Measurements from ENCODE around the gene COPE. TPM values are rescaled to one million over a fixed set of nuclear protein-coding genes. Genes with fewer than 3 reads are reported as not detected.

Gene COPE
- 207 and 213 TPM in 2 replicates for total RNA-seq (2022)
- Bru-seq, nascent RNA, result percentile 57 among the genes with signal in this experiment
- percentile 64 among the genes with signal in this experiment for BruChase-seq, experiment 1, labeled RNA remaining after a 2-hour chase
- percentile 70 among the genes with signal in this experiment for BruChase-seq, experiment 2, labeled RNA remaining after a 6-hour chase
- long read RNA-seq, transcript COPE-202 (9 exons, 948 nt), result minor isoform, 25 of 693 reads
- long read RNA-seq, transcript COPE-203 (9 exons, 907 nt), result minor isoform, 8 of 693 reads
- long read RNA-seq, transcript COPE-201 (10 exons, 1,141 nt), result major isoform, 598 of 693 reads
- long read RNA-seq, partial matches to known transcripts, result 7 of 693 reads
- long read RNA-seq, other reads (novel, unspliced or antisense), result 53 of 693 reads

DNA sequence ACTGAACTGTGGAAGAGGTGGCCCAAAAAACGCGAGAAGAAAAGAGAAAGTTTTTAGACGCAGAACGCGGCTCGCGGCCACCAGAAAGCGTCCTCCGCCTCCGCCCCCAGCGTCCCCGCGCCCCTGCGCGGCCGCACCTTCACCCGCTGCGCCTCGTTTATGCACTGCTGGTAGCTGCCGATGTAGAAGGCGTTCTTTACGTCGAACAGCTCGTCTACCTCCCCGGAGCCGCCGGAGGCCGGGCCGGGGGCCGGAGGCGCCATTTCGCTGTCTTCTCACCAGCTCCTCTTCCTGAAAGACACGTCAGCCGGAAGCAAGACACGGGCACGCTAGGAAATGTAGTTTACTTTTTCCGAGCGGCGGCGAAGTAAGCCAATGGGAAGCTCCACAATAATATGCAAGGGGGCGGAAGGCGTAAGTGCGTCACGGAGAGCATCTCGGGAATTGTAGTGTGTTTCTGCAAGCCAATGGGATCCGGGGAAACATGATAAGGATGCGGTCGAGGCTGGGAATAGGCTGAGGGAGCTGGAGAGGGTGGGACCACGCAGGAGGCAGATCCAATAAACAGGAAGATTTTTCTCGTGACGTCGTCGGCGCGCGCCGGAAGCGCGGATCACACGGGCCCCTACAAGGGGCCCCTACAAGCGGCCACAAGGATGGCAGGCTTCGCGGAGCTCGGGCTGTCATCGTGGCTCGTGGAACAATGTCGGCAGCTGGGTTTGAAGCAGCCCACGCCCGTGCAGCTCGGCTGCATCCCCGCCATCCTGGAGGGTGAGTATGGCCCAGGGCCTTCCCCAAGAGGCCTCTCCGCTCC lies at the start of gene COPE, which contains the start of gene DDX49:
TSS of gene COPE (minus strand) at position 302 of the 814 bp plus-strand sequence. CDS start at position 263, 39 bp downstream.
TSS of gene DDX49 (plus strand) at position 630 of the 814 bp plus-strand sequence. CDS start at position 657, 27 bp downstream.
- Histone ChIP-seq H3K4me3 (ENCODE audit: low read depth, low read length) (peak within 1 kb of the TSS; percentile 90), H3K27me3 (replicated peaks; ENCODE audit: control insufficient read depth, insufficient read depth, low read length) (no peaks in the 10 kb centered on the region), H3K4me1 (peaks cover 5% of the 10 kb centered on the region), H3K36me3 (ENCODE audit: control insufficient read depth, insufficient read depth, low read length) (peaks cover 3% of the 10 kb centered on the region), H3K9me3 (no peaks in the 10 kb centered on the region)
- H3K36me3 Mint-ChIP-seq (ENCODE audit: insufficient read depth, unreplicated experiment), result peaks cover 85% of the 10 kb centered on the region
- H3K4me3 Mint-ChIP-seq (ENCODE audit: unreplicated experiment), result peak within 1 kb of the TSS; percentile 73
- no peaks in the 10 kb centered on the region for H3K9me3 Mint-ChIP-seq (ENCODE audit: unreplicated experiment)
- ChIA-PET POLR2A (interaction anchor here (0.6 to 1.6 kb wide), 17 partner anchors 10 to 727 kb away, joined by 3 to 7 read pairs (median 4); partner anchors contain the start of genes CERS1 and UBA52), CTCF (interaction anchor here (0.7 to 1.6 kb wide), 7 partner anchors 24 to 458 kb away, joined by 3 to 10 read pairs (median 3); no protein-coding TSS in a partner anchor)
- H3K4me1 Mint-ChIP-seq (ENCODE audit: low read depth, unreplicated experiment), result no peaks in the 10 kb centered on the region
- BruUV-seq (replicated peaks), result no TSS peak
- intact Hi-C loops (cut with micrococcal nuclease; ENCODE audit: unreplicated experiment), result loop anchor here (1.0 to 2.0 kb wide), 3 partner anchors 22 to 67 kb away; partner anchors contain the start of gene HOMER3
- H3K27ac Mint-ChIP-seq (ENCODE audit: unreplicated experiment), result peak within 1 kb of the TSS; percentile 92
- peak; percentile 96 to 98 for DNase-seq
- H3K27me3 Mint-ChIP-seq (ENCODE audit: insufficient read depth, unreplicated experiment), result no peaks in the 10 kb centered on the region
- TF ChIP-seq, protein P1, sequence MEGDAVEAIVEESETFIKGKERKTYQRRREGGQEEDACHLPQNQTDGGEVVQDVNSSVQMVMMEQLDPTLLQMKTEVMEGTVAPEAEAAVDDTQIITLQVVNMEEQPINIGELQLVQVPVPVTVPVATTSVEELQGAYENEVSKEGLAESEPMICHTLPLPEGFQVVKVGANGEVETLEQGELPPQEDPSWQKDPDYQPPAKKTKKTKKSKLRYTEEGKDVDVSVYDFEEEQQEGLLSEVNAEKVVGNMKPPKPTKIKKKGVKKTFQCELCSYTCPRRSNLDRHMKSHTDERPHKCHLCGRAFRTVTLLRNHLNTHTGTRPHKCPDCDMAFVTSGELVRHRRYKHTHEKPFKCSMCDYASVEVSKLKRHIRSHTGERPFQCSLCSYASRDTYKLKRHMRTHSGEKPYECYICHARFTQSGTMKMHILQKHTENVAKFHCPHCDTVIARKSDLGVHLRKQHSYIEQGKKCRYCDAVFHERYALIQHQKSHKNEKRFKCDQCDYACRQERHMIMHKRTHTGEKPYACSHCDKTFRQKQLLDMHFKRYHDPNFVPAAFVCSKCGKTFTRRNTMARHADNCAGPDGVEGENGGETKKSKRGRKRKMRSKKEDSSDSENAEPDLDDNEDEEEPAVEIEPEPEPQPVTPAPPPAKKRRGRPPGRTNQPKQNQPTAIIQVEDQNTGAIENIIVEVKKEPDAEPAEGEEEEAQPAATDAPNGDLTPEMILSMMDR (IDR thresholded peaks at IDR 0.05; ENCODE audit: insufficient read depth in 1 of 2, low read depth in 1 of 2, low read length in 1 of 2, severe bottlenecking in 1 of 2, unreplicated experiment in 1 of 2), result no peak

DNA sequence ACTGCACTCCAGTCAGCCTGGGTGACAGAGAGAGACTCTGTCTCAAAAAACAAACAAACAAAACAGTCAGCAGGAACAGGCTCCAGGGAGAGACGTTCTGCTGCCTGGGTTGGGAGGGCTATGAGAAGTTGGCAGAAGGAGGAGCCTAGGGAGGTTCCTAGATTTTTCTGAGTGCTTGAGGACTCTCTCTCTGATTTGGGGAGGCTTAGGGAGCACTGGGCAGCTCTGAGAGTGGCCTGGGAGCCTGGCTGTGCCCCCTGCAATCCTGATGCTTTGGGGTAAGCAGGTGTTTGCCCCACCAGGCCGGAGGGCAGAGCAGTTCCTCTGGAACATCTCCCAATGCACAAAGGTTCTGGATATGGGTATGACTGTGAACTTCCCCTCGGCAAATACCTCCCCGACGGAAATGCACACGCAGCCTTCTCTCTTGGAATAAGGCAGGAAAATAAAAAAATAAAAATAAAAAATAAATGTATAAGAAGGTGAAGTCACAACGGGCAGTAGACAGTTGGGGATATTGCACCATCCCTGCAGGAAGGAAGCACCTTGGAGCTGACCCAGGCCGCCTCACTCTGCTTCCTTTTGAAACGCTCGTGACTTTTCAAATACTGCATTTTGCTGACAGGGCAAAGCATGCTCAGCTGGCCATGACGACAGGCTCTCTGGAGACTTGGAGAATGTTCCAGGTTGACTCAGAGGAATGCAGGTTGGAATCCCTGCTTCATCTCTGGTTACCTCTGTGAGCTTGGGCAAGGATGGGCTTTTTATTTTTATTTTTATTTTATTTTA lies 48.4 kb upstream of the COPE start:
- no TSS peak for BruUV-seq (replicated peaks)
- no peak overlapping the region for H3K27ac Mint-ChIP-seq (ENCODE audit: unreplicated experiment)
- no peaks in the 10 kb centered on the region for H3K27me3 Mint-ChIP-seq (ENCODE audit: insufficient read depth, unreplicated experiment)
- H3K36me3 Mint-ChIP-seq (ENCODE audit: insufficient read depth, unreplicated experiment), result no peaks in the 10 kb centered on the region
- no peaks in the 10 kb centered on the region for H3K4me1 Mint-ChIP-seq (ENCODE audit: low read depth, unreplicated experiment)
- no peaks in the 10 kb centered on the region for H3K9me3 Mint-ChIP-seq (ENCODE audit: unreplicated experiment)
- H3K4me3 Mint-ChIP-seq (ENCODE audit: unreplicated experiment), result no peak overlapping the region
- TF ChIP-seq, protein P1 (IDR thresholded peaks at IDR 0.05; ENCODE audit: insufficient read depth in 1 of 2, low read depth in 1 of 2, low read length in 1 of 2, severe bottlenecking in 1 of 2, unreplicated experiment in 1 of 2), result no peak
- intact Hi-C loops (cut with micrococcal nuclease; ENCODE audit: unreplicated experiment), result no loop called here
- Histone ChIP-seq H3K4me3 (ENCODE audit: low read depth, low read length) (no peak overlapping the region), H3K9me3 (no peaks in the 10 kb centered on the region), H3K36me3 (ENCODE audit: control insufficient read depth, insufficient read depth, low read length) (no peaks in the 10 kb centered on the region), H3K27me3 (replicated peaks; ENCODE audit: control insufficient read depth, insufficient read depth, low read length) (no peaks in the 10 kb centered on the region), H3K4me1 (no peaks in the 10 kb centered on the region)
- DNase-seq, result no peak
- POLR2A ChIA-PET, result no interaction called here
- CTCF ChIA-PET, result no interaction called here

Measured in Caco-2 (cell line).